ENCODE results near the gene EBLN2.

EBLN2 gene

DNA sequence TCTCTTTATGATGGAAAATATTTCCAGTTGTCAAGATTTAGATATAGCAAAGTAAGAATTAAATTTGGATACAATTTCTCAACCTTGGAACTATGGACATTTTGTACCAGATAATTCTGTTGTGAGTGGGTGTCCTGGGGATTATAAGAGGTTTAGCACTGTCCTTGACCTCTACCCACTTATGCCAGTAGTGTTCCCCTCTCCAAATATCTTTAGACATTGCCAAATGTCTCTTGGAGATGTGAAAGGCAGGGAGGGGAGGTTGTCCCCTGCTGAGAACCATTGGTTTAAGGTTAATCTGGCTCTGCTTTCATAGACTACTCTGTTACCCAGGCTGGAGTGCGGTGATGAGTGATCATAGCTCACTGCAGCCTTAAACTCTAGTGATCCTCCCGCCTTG, at the start of gene EBLN2:
EBLN2 (plus strand) TSS at position 244 of the 400 bp plus-strand sequence. CDS start 423 bp downstream, outside the sequence.
- no peak for DNase-seq

GRCh38 chr3:73018298-73018697, 43.2 kb upstream of the EBLN2 start:
- DNase-seq: no peak

DNA sequence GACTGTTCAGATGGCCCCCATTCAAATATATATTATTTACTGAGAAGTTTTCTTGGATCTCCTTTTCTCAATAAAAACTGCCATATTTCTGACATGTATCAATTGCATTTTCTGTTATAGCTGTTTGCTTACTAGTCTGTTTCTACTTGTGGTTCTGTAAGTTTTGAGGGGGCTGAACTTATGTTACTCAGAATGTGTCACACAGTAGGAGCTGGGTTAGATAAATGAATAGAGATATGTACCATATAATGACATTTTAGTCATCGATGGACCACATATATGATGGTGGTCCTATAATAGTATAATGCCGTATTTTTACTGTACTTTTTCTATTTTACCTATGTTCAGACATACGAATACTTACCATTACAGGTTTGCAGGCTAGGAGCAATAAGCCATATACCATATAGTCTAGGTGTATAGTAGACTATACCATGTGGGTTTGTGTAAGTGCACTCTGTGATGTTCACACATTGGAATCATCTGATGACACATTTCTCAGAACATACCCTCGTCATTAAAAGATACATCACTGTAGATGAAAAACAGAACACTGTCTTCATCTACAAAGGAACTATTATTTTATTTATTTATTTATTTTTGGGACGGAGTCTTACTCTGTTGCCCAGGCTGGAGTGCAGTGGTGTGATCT, 42.5 kb upstream of the EBLN2 start:
- no peak for DNase-seq

GRCh38 chr3:73021301-73021835, 40.1 kb upstream of the EBLN2 start:
- no peak for DNase-seq

DNA sequence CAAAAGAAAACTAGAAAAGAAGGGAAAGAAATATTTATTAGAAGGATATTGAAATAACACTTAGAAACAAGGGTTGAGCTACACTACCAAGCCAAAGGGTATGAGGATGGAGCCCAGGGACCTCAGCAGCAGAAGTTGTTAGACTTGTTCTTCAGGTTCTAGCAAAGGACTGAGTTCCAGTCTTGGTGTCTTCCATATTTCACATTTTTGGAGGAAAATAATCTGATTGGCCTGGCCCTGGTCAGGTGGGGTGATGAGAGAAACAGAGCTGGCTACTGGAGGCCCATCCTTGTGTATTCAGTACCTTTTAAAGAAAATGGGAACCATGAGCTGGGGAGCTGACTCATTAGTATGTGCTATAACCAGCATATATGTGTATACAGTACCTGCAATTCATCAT, 36.6 kb upstream of the EBLN2 start:
- DNase-seq: no peak

DNA sequence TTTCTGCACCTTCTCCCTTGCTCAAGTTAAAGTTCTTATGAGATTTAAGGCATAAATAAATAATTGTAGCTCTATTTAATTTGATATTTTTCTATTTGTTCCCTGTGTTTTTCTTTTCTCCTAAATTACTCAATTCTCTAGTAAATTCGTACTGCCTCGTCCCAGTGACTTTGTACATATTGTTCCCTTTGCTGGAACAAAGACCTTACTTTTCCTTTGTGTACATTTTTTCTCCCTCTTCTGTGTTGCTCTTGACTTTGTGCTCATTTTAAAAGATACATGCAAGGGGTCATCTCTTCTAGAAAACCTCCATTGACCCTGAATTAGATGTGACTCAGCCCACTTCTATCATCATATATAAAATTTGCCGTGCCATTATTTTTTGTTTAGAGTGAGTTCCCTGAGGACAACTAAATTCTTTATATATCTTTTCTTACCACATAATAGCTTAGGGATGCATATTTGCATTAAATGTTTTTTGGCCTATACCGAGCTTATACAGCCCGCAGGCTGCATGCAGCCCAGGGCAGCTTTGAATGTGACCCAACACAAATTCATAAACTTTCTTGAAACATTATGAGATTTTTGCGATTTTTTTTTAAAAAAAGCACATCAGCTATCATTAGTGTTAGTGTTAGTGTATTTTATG, 35.2 kb upstream of the EBLN2 start:
- DNase-seq: no peak

- DNase-seq: no peak
Measured at GRCh38 chr3:73026760-73027113, 34.7 kb upstream of the EBLN2 start.

GRCh38 chr3:73028803-73029202, 32.7 kb upstream of the EBLN2 start:
- no peak for DNase-seq

GRCh38 chr3:73029321-73029796, 32.1 kb upstream of the EBLN2 start:
- DNase-seq: no peak

DNA sequence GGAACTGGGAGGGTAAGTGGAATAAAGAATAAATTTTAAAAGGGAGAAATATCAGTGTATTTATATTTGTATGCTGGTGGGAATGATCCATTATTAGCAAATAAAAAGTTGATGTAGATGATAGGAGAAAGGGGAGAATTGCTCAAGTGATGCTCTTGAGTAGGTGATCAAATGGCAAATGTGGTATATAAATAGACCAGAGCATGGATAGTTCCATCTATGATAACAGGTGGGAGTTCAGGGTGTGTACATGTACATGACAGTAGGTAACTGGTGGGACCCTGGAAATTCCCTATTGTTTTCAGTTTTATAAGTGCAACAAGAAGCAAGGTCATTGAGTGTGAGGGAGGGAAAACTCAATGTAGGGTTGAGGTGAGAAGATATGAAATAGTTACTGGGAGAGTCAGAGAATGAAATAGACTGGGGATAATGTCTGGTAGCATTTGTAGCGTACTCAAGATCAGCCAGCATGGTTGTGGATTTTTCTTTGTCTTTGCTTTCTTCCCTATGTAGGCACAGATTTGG, 31.3 kb upstream of the EBLN2 start:
- DNase-seq: no peak

- DNase-seq: no peak
Measured at GRCh38 chr3:73031573-73032103, 29.8 kb upstream of the EBLN2 start.

- DNase-seq: no peak
Measured at GRCh38 chr3:73036694-73037591, 24.5 kb upstream of the EBLN2 start.

- DNase-seq: no peak
Measured at GRCh38 chr3:73041537-73041936, 19.9 kb upstream of the EBLN2 start.

DNA sequence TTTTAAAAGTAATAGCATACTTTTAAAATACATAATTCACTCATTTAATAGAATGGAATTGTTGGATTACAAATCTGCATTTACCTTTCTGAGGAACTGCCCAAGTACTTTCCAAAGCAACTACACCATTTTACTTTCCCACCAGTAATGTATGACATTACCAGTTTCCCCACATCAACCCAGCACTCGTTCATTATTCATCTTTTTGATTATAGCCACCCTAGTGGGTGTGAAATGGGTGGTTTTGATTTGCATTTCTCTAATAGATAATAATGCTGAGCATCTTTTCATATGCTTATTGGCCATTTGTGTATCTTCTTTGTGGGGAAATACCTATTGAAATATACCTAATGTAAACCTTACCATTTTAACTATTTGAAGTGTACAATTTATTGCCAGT, 18.0 kb upstream of the EBLN2 start:
- DNase-seq: no peak

DNA sequence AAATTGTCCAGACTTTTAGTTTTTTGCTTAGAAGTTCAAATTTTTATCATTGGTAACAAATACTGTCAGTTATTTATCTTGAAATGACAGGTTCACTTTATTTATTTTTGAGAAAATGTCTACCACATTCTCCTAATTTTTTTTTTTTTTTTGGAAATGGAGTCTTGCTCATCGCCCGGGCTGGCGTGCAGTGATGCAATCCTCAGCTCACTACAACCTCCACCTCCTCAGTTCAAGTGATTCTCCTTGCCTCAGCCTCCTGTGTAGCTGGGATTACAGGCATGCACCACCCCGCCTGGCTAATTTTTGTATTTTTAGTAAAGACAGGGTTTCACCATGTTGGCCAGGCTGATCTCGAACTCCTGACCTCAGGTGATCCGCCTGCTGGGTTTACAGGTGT, 16.1 kb upstream of the EBLN2 start:
- no peak for DNase-seq

GRCh38 chr3:73046195-73046594, 15.3 kb upstream of the EBLN2 start:
- DNase-seq: no peak

- no peak for DNase-seq
Measured at GRCh38 chr3:73049319-73049718, 12.1 kb upstream of the EBLN2 start.

DNA sequence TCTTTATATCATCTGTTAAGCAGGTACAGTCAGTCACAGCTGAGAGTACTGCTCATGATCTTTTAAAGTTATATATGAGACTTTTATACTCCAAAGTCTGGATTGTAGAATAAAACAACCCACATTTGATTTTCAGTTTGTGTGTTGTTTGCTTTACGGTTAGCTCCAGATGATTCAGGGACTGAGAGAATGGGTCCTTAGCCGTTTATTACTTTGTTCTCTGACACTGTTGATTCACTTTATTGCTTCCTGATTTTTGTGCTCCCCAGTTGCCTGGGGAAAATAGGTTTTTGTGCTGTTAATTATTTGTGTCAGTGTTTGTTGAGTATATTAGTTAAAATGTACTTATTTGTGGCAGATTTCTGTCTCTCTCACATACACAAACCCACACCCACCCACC, 8.6 kb upstream of the EBLN2 start:
- no peak for DNase-seq

GRCh38 chr3:73055583-73055982, 5.9 kb upstream of the EBLN2 start:
- no peak for DNase-seq

- DNase-seq: no peak
Measured at GRCh38 chr3:73056014-73056844, 5.2 kb upstream of the EBLN2 start.

GRCh38 chr3:73056845-73057150, 4.7 kb upstream of the EBLN2 start:
- DNase-seq: no peak

- DNase-seq: no peak
Measured at GRCh38 chr3:73060302-73060723, 1.1 kb upstream of the EBLN2 start.

Data from activated CD8-positive, alpha-beta memory T cell treated with anti-CD3 and anti-CD28 coated beads, Interleukin-2, amount 50 U/mL, for 48 hours (primary cell).